ENCODE results near the gene MIEF1. TPM values are rescaled to one million over a fixed set of nuclear protein-coding genes. Genes with fewer than 3 reads are reported as not detected.

The MIEF1 gene
- total and polyA plus RNA-seq, 7 experiments from 2014 or later: 17.5 to 42.3 (median 33.2) TPM

- no peak overlapping the region for H3K4me3 ChIP-seq (ENCODE audit: low read length)
- H3K27me3 ChIP-seq (ENCODE audit: control insufficient read depth in 2 of 2, insufficient read depth in 2 of 2, low read length in 2 of 2): no peaks in the 10 kb centered on the region
- ATAC-seq (no peak), DNase-seq (no peak)
- H3K27ac Mint-ChIP-seq: no peak overlapping the region
- peaks cover 0 to 2% (median 0%) of the 10 kb centered on the region in 5 donors for H3K27me3 Mint-ChIP-seq
- no peak overlapping the region for H3K27ac ChIP-seq (ENCODE audit: low read depth, low read length)
- ChIA-PET CTCF (no interaction called here), POLR2A (no interaction called here)
- no peak overlapping the region for H3K4me3 Mint-ChIP-seq
- H3K9me3 Mint-ChIP-seq: no peaks in the 10 kb centered on the region
- no peaks in the 10 kb centered on the region for H3K9me3 ChIP-seq (ENCODE audit: control insufficient read depth in 2 of 3, low read length in 3 of 3)
- intact Hi-C loops (cut with micrococcal nuclease): no loop called here
- H3K4me1 ChIP-seq (ENCODE audit: control insufficient read depth in 2 of 2, insufficient read depth in 2 of 2, low read length in 2 of 2): no peaks in the 10 kb centered on the region
- no peaks in the 10 kb centered on the region for H3K36me3 ChIP-seq (ENCODE audit: control insufficient read depth in 2 of 3, insufficient read depth in 3 of 3, low read length in 3 of 3)
- no peaks in the 10 kb centered on the region for H3K36me3 Mint-ChIP-seq
- H3K4me1 Mint-ChIP-seq: peaks cover 0 to 5% (median 0%) of the 10 kb centered on the region in 7 donors
These were observed 21.0 kb upstream of the MIEF1 start for GRCh38 chr22:39481054-39481453.

- ChIA-PET POLR2A (no interaction called here), CTCF (interaction anchor here (0.7 kb wide), 1 partner anchor 14 kb away, joined by 3 read pairs; no protein-coding TSS in a partner anchor)
- H3K4me1 ChIP-seq (ENCODE audit: control insufficient read depth in 2 of 2, insufficient read depth in 2 of 2, low read length in 2 of 2): no peaks in the 10 kb centered on the region
- H3K4me3 ChIP-seq (ENCODE audit: low read length): no peak overlapping the region
- intact Hi-C loops (cut with micrococcal nuclease): no loop called here
- Mint-ChIP-seq H3K36me3 (no peaks in the 10 kb centered on the region), H3K27ac (no peak overlapping the region), H3K27me3 (peaks cover 0 to 2% (median 0%) of the 10 kb centered on the region in 5 donors), H3K4me3 (no peak overlapping the region), H3K9me3 (no peaks in the 10 kb centered on the region), H3K4me1 (peaks cover 0 to 5% (median 0%) of the 10 kb centered on the region in 7 donors)
- ATAC-seq (no peak), DNase-seq (no peak)
- H3K9me3 ChIP-seq (ENCODE audit: control insufficient read depth in 2 of 3, low read length in 3 of 3): no peaks in the 10 kb centered on the region
- H3K27me3 ChIP-seq (ENCODE audit: control insufficient read depth in 2 of 2, insufficient read depth in 2 of 2, low read length in 2 of 2): no peaks in the 10 kb centered on the region
- no peaks in the 10 kb centered on the region for H3K36me3 ChIP-seq (ENCODE audit: control insufficient read depth in 2 of 3, insufficient read depth in 3 of 3, low read length in 3 of 3)
- H3K27ac ChIP-seq (ENCODE audit: low read depth, low read length): no peak overlapping the region
These were observed 20.5 kb upstream of the MIEF1 start for GRCh38 chr22:39481595-39481994.

GRCh38 chr22:39482768-39483167 is 19.3 kb upstream of the MIEF1 start:
- Histone ChIP-seq H3K9me3 (ENCODE audit: control insufficient read depth in 2 of 3, low read length in 3 of 3) (no peaks in the 10 kb centered on the region), H3K36me3 (ENCODE audit: control insufficient read depth in 2 of 3, insufficient read depth in 3 of 3, low read length in 3 of 3) (no peaks in the 10 kb centered on the region), H3K4me3 (ENCODE audit: low read length) (no peak overlapping the region), H3K27me3 (ENCODE audit: control insufficient read depth in 2 of 2, insufficient read depth in 2 of 2, low read length in 2 of 2) (no peaks in the 10 kb centered on the region), H3K27ac (ENCODE audit: low read depth, low read length) (no peak overlapping the region), H3K4me1 (ENCODE audit: control insufficient read depth in 2 of 2, insufficient read depth in 2 of 2, low read length in 2 of 2) (no peaks in the 10 kb centered on the region)
- peaks cover 0 to 2% (median 0%) of the 10 kb centered on the region in 5 donors for H3K27me3 Mint-ChIP-seq
- intact Hi-C loops (cut with micrococcal nuclease): no loop called here
- no peaks in the 10 kb centered on the region for H3K9me3 Mint-ChIP-seq
- H3K27ac Mint-ChIP-seq: no peak overlapping the region
- no peak overlapping the region for H3K4me3 Mint-ChIP-seq
- ATAC-seq (no peak), DNase-seq (no peak)
- CTCF ChIA-PET: no interaction called here
- H3K36me3 Mint-ChIP-seq: no peaks in the 10 kb centered on the region
- POLR2A ChIA-PET: no interaction called here
- H3K4me1 Mint-ChIP-seq: peaks cover 0 to 5% (median 0%) of the 10 kb centered on the region in 7 donors

GRCh38 chr22:39486951-39487825 is 14.9 kb upstream of the MIEF1 start:
- Histone ChIP-seq H3K27ac (ENCODE audit: low read depth, low read length) (no peak overlapping the region), H3K9me3 (ENCODE audit: control insufficient read depth in 2 of 3, low read length in 3 of 3) (no peaks in the 10 kb centered on the region), H3K4me1 (ENCODE audit: control insufficient read depth in 2 of 2, insufficient read depth in 2 of 2, low read length in 2 of 2) (no peaks in the 10 kb centered on the region), H3K4me3 (ENCODE audit: low read length) (no peak overlapping the region), H3K27me3 (ENCODE audit: control insufficient read depth in 2 of 2, insufficient read depth in 2 of 2, low read length in 2 of 2) (no peaks in the 10 kb centered on the region), H3K36me3 (ENCODE audit: control insufficient read depth in 2 of 3, insufficient read depth in 3 of 3, low read length in 3 of 3) (no peaks in the 10 kb centered on the region)
- intact Hi-C loops (cut with micrococcal nuclease): no loop called here
- Mint-ChIP-seq H3K9me3 (no peaks in the 10 kb centered on the region), H3K27ac (peak overlapping the region in 1 of 9 donors; percentile 59), H3K27me3 (peaks cover 0 to 2% (median 0%) of the 10 kb centered on the region in 5 donors), H3K4me3 (no peak overlapping the region), H3K36me3 (no peaks in the 10 kb centered on the region), H3K4me1 (peaks cover 6 to 10% (median 6%) of the 10 kb centered on the region in 7 donors)
- ATAC-seq (no peak), DNase-seq (no peak)
- ChIA-PET CTCF (no interaction called here), POLR2A (interaction anchor here (1.0 kb wide), 1 partner anchor 599 kb away, joined by 3 read pairs; no protein-coding TSS in a partner anchor)

- no peak for ATAC-seq
- Histone ChIP-seq H3K36me3 (ENCODE audit: control insufficient read depth in 2 of 3, insufficient read depth in 3 of 3, low read length in 3 of 3) (no peaks in the 10 kb centered on the region), H3K4me1 (ENCODE audit: control insufficient read depth in 2 of 2, insufficient read depth in 2 of 2, low read length in 2 of 2) (no peaks in the 10 kb centered on the region), H3K27me3 (ENCODE audit: control insufficient read depth in 2 of 2, insufficient read depth in 2 of 2, low read length in 2 of 2) (no peaks in the 10 kb centered on the region), H3K4me3 (ENCODE audit: low read length) (no peak overlapping the region), H3K9me3 (ENCODE audit: control insufficient read depth in 2 of 3, low read length in 3 of 3) (no peaks in the 10 kb centered on the region), H3K27ac (ENCODE audit: low read depth, low read length) (no peak overlapping the region)
- CTCF ChIA-PET: interaction anchor here (0.6 kb wide), 1 partner anchor 28 kb away, joined by 3 read pairs; no protein-coding TSS in a partner anchor
- Mint-ChIP-seq H3K27me3 (peaks cover 0 to 2% (median 0%) of the 10 kb centered on the region in 5 donors), H3K4me1 (peaks cover 6 to 10% (median 6%) of the 10 kb centered on the region in 7 donors), H3K27ac (no peak overlapping the region), H3K4me3 (no peak overlapping the region), H3K36me3 (no peaks in the 10 kb centered on the region), H3K9me3 (no peaks in the 10 kb centered on the region)
- intact Hi-C loops (cut with micrococcal nuclease): no loop called here
- no peak for DNase-seq
- POLR2A ChIA-PET: no interaction called here
These were observed 14.1 kb upstream of the MIEF1 start for GRCh38 chr22:39487826-39488520.

- CTCF ChIA-PET: interaction anchor here (0.6 kb wide), 1 partner anchor 27 kb away, joined by 3 read pairs; no protein-coding TSS in a partner anchor
- H3K27ac ChIP-seq (ENCODE audit: low read depth, low read length): no peak overlapping the region
- H3K36me3 Mint-ChIP-seq: no peaks in the 10 kb centered on the region
- no peaks in the 10 kb centered on the region for H3K36me3 ChIP-seq (ENCODE audit: control insufficient read depth in 2 of 3, insufficient read depth in 3 of 3, low read length in 3 of 3)
- DNase-seq (no peak), ATAC-seq (no peak)
- no peaks in the 10 kb centered on the region for H3K4me1 ChIP-seq (ENCODE audit: control insufficient read depth in 2 of 2, insufficient read depth in 2 of 2, low read length in 2 of 2)
- POLR2A ChIA-PET: no interaction called here
- intact Hi-C loops (cut with micrococcal nuclease): no loop called here
- no peaks in the 10 kb centered on the region for H3K9me3 Mint-ChIP-seq
- H3K27ac Mint-ChIP-seq: no peak overlapping the region
- H3K4me3 Mint-ChIP-seq: no peak overlapping the region
- H3K9me3 ChIP-seq (ENCODE audit: control insufficient read depth in 2 of 3, low read length in 3 of 3): no peaks in the 10 kb centered on the region
- H3K4me1 Mint-ChIP-seq: peaks cover 6 to 14% (median 10%) of the 10 kb centered on the region in 7 donors
- peaks cover 0 to 2% (median 0%) of the 10 kb centered on the region in 5 donors for H3K27me3 Mint-ChIP-seq
- no peaks in the 10 kb centered on the region for H3K27me3 ChIP-seq (ENCODE audit: control insufficient read depth in 2 of 2, insufficient read depth in 2 of 2, low read length in 2 of 2)
- no peak overlapping the region for H3K4me3 ChIP-seq (ENCODE audit: low read length)
These were observed 13.5 kb upstream of the MIEF1 start for GRCh38 chr22:39488563-39489083.
